BLaER1 treated with 17β-estradiol and CSF1 and Interleukin-3, amounts not matched to agents 10 nM and 100 nM (cell line): ENCODE measurements around the gene FHIT.

Source experiments
- H3K27ac ChIP-seq, 11 experiments: shearing (Covaris generic); formaldehyde crosslinking; 2 replicates each; pipeline ENCODE4 v1.8.1; 2022
- H3K27me3 ChIP-seq, 11 experiments: shearing (Covaris generic); formaldehyde crosslinking; 2 replicates each; pipeline ENCODE4 v1.8.1; 2022
- H3K36me3 ChIP-seq, 11 experiments: shearing (Covaris generic); formaldehyde crosslinking; 2 replicates each; pipeline ENCODE4 v1.8.1; 2022
- H3K4me1 ChIP-seq, 10 experiments: shearing (Covaris generic); formaldehyde crosslinking; 2 replicates each; pipeline ENCODE4 v1.8.1; 2022
- H3K4me2 ChIP-seq, 11 experiments: shearing (Covaris generic); formaldehyde crosslinking; 2 replicates each; pipeline ENCODE4 v1.8.1; 2022
- H3K4me3 ChIP-seq, 10 experiments: shearing (Covaris generic); formaldehyde crosslinking; 2 replicates each; pipeline ENCODE4 v1.8.1; 2022
- H3K9ac ChIP-seq, 11 experiments: shearing (Covaris generic); formaldehyde crosslinking; 2 replicates each; pipeline ENCODE4 v1.8.1; 2022
- H3K9me3 ChIP-seq, 11 experiments: shearing (Covaris generic); formaldehyde crosslinking; replicated peaks in 1 of 11; 2 replicates each; pipeline ENCODE4 v1.8.1; 2022
- H4K20me1 ChIP-seq, 11 experiments: shearing (Covaris generic); formaldehyde crosslinking; 2 replicates each; pipeline ENCODE4 v1.8.1; 2022
- Cebpa-rat ChIP-seq, 11 experiments: shearing (Covaris generic); IDR thresholded peaks; 2 replicates each; pipeline ENCODE4 v1.8.1; 2022

The FHIT gene

GRCh38 chr3:60932170-60932569 is 319.1 kb downstream of the FHIT start:
- Histone ChIP-seq H3K4me2 (no peak overlapping the region), H3K9me3 (peaks cover 5 to 10% (median 7%) of the 10 kb centered on the region in 11 experiments; a peak in 20 of 22 replicates), H3K4me3 (no peak overlapping the region), H3K4me1 (peaks cover 0 to 13% (median 0%) of the 10 kb centered on the region in 10 experiments; a peak in 7 of 20 replicates), H3K27me3 (no peaks in the 10 kb centered on the region), H3K36me3 (no peaks in the 10 kb centered on the region), H3K9ac (no peak overlapping the region), H3K27ac (no peak overlapping the region), H4K20me1 (no peaks in the 10 kb centered on the region)
- no peak for TF ChIP-seq Cebpa-rat (IDR thresholded peaks at IDR 0.05)

- peaks cover 5 to 17% (median 11%) of the 10 kb centered on the region in 11 experiments; a peak in 20 of 22 replicates for H3K9me3 ChIP-seq
- no peak overlapping the region for H3K9ac ChIP-seq
- H3K4me2 ChIP-seq, result no peak overlapping the region
- no peak for TF ChIP-seq Cebpa-rat (IDR thresholded peaks at IDR 0.05)
- no peak overlapping the region for H3K4me3 ChIP-seq
- no peak overlapping the region for H3K27ac ChIP-seq
- peaks cover 0 to 13% (median 0%) of the 10 kb centered on the region in 10 experiments; a peak in 7 of 20 replicates for H3K4me1 ChIP-seq
- no peaks in the 10 kb centered on the region for H3K27me3 ChIP-seq
- no peaks in the 10 kb centered on the region for H4K20me1 ChIP-seq
- no peaks in the 10 kb centered on the region for H3K36me3 ChIP-seq
Measured at GRCh38 chr3:60931452-60931851, 319.8 kb downstream of the FHIT start.

- no peaks in the 10 kb centered on the region for H3K27me3 ChIP-seq
- H3K9ac ChIP-seq, result no peak overlapping the region
- H3K36me3 ChIP-seq, result no peaks in the 10 kb centered on the region
- H3K4me2 ChIP-seq, result no peak overlapping the region
- no peaks in the 10 kb centered on the region for H3K4me1 ChIP-seq
- H3K4me3 ChIP-seq, result no peak overlapping the region
- TF ChIP-seq Cebpa-rat (IDR thresholded peaks at IDR 0.05), result no peak
- H3K27ac ChIP-seq, result no peak overlapping the region
- no peaks in the 10 kb centered on the region for H4K20me1 ChIP-seq
- no peaks in the 10 kb centered on the region for H3K9me3 ChIP-seq
Measured at GRCh38 chr3:60920519-60920918, 330.7 kb downstream of the FHIT start.

GRCh38 chr3:60919296-60919695 is 332.0 kb downstream of the FHIT start:
- H3K36me3 ChIP-seq, result no peaks in the 10 kb centered on the region
- no peak overlapping the region for H3K4me2 ChIP-seq
- no peaks in the 10 kb centered on the region for H3K9me3 ChIP-seq
- H3K9ac ChIP-seq, result no peak overlapping the region
- no peaks in the 10 kb centered on the region for H3K27me3 ChIP-seq
- no peak overlapping the region for H3K27ac ChIP-seq
- no peaks in the 10 kb centered on the region for H3K4me1 ChIP-seq
- no peak overlapping the region for H3K4me3 ChIP-seq
- TF ChIP-seq Cebpa-rat (IDR thresholded peaks at IDR 0.05), result no peak
- H4K20me1 ChIP-seq, result no peaks in the 10 kb centered on the region

GRCh38 chr3:60917141-60917540 is 334.1 kb downstream of the FHIT start:
- no peak overlapping the region for H3K27ac ChIP-seq
- no peak overlapping the region for H3K4me2 ChIP-seq
- H3K36me3 ChIP-seq, result no peaks in the 10 kb centered on the region
- no peaks in the 10 kb centered on the region for H3K27me3 ChIP-seq
- H3K9me3 ChIP-seq, result peaks cover 0 to 5% (median 0%) of the 10 kb centered on the region in 11 experiments; a peak in 1 of 22 replicates
- no peak overlapping the region for H3K4me3 ChIP-seq
- no peaks in the 10 kb centered on the region for H4K20me1 ChIP-seq
- H3K9ac ChIP-seq, result no peak overlapping the region
- H3K4me1 ChIP-seq, result no peaks in the 10 kb centered on the region
- no peak for TF ChIP-seq Cebpa-rat (IDR thresholded peaks at IDR 0.05)

- H3K4me1 ChIP-seq, result no peaks in the 10 kb centered on the region
- no peaks in the 10 kb centered on the region for H3K36me3 ChIP-seq
- TF ChIP-seq Cebpa-rat (IDR thresholded peaks at IDR 0.05), result no peak
- no peaks in the 10 kb centered on the region for H4K20me1 ChIP-seq
- no peaks in the 10 kb centered on the region for H3K27me3 ChIP-seq
- H3K9me3 ChIP-seq, result peaks cover 0 to 5% (median 0%) of the 10 kb centered on the region in 11 experiments; a peak in 1 of 22 replicates
- no peak overlapping the region for H3K27ac ChIP-seq
- no peak overlapping the region for H3K4me3 ChIP-seq
- H3K9ac ChIP-seq, result no peak overlapping the region
- H3K4me2 ChIP-seq, result no peak overlapping the region
Measured at GRCh38 chr3:60916546-60916945, 334.7 kb downstream of the FHIT start.

GRCh38 chr3:60913474-60913873 is 337.8 kb downstream of the FHIT start:
- H4K20me1 ChIP-seq, result no peaks in the 10 kb centered on the region
- H3K9ac ChIP-seq, result no peak overlapping the region
- H3K36me3 ChIP-seq, result no peaks in the 10 kb centered on the region
- no peak overlapping the region for H3K4me2 ChIP-seq
- H3K4me3 ChIP-seq, result no peak overlapping the region
- no peaks in the 10 kb centered on the region for H3K27me3 ChIP-seq
- TF ChIP-seq Cebpa-rat (IDR thresholded peaks at IDR 0.05), result no peak
- H3K9me3 ChIP-seq, result peaks cover 0 to 5% (median 0%) of the 10 kb centered on the region in 11 experiments; a peak in 1 of 22 replicates
- no peaks in the 10 kb centered on the region for H3K4me1 ChIP-seq
- no peak overlapping the region for H3K27ac ChIP-seq

- no peak for TF ChIP-seq Cebpa-rat (IDR thresholded peaks at IDR 0.05)
- no peak overlapping the region for H3K4me3 ChIP-seq
- no peaks in the 10 kb centered on the region for H3K36me3 ChIP-seq
- H3K27ac ChIP-seq, result no peak overlapping the region
- H3K9me3 ChIP-seq, result peaks cover 0 to 5% (median 0%) of the 10 kb centered on the region in 11 experiments; a peak in 1 of 22 replicates
- no peaks in the 10 kb centered on the region for H3K4me1 ChIP-seq
- H4K20me1 ChIP-seq, result no peaks in the 10 kb centered on the region
- no peak overlapping the region for H3K4me2 ChIP-seq
- no peaks in the 10 kb centered on the region for H3K27me3 ChIP-seq
- no peak overlapping the region for H3K9ac ChIP-seq
Measured at GRCh38 chr3:60912876-60913275, 338.4 kb downstream of the FHIT start.

GRCh38 chr3:60912142-60912541 is 339.1 kb downstream of the FHIT start:
- Histone ChIP-seq H3K9ac (no peak overlapping the region), H3K9me3 (peaks cover 0 to 5% (median 0%) of the 10 kb centered on the region in 11 experiments; a peak in 1 of 22 replicates), H4K20me1 (no peaks in the 10 kb centered on the region), H3K4me1 (no peaks in the 10 kb centered on the region), H3K27ac (no peak overlapping the region), H3K36me3 (no peaks in the 10 kb centered on the region), H3K27me3 (no peaks in the 10 kb centered on the region), H3K4me2 (no peak overlapping the region), H3K4me3 (no peak overlapping the region)
- no peak for TF ChIP-seq Cebpa-rat (IDR thresholded peaks at IDR 0.05)

- Histone ChIP-seq H3K27ac (no peak overlapping the region), H4K20me1 (no peaks in the 10 kb centered on the region), H3K4me3 (no peak overlapping the region), H3K4me2 (no peak overlapping the region), H3K27me3 (no peaks in the 10 kb centered on the region), H3K9me3 (peaks cover 0 to 5% (median 0%) of the 10 kb centered on the region in 11 experiments; a peak in 1 of 22 replicates), H3K9ac (no peak overlapping the region), H3K4me1 (no peaks in the 10 kb centered on the region), H3K36me3 (no peaks in the 10 kb centered on the region)
- TF ChIP-seq Cebpa-rat (IDR thresholded peaks at IDR 0.05), result no peak
Measured at GRCh38 chr3:60909526-60909925, 341.7 kb downstream of the FHIT start.
